ENCODE results near the gene HSPA12A.
A peak's percentile ranks its signal among the peaks of the same experiment; 100 is the strongest.

The HSPA12A gene

GRCh38 chr10:116699471-116700150 is 42.8 kb downstream of the HSPA12A start:
- H3K27ac ChIP-seq: no peak overlapping the region
- no peak overlapping the region for H3K4me3 ChIP-seq

- H3K4me3 ChIP-seq: no peak overlapping the region
- peak overlapping the region in 1 of 21 experiments; percentile 52 for H3K27ac ChIP-seq
Observed at GRCh38 chr10:116699049-116699448, 43.3 kb downstream of the HSPA12A start.

GRCh38 chr10:116698364-116698763 is 44.0 kb downstream of the HSPA12A start:
- H3K27ac ChIP-seq: peak overlapping the region in 1 of 21 experiments; percentile 52
- H3K4me3 ChIP-seq: no peak overlapping the region

GRCh38 chr10:116697816-116698215 is 44.5 kb downstream of the HSPA12A start:
- no peak overlapping the region for H3K4me3 ChIP-seq
- H3K27ac ChIP-seq: no peak overlapping the region

- Histone ChIP-seq H3K27ac (peak overlapping the region in 1 of 21 experiments; percentile 62), H3K4me3 (no peak overlapping the region)
Observed at GRCh38 chr10:116696919-116697318, 45.4 kb downstream of the HSPA12A start.

- Histone ChIP-seq H3K27ac (no peak overlapping the region), H3K4me3 (no peak overlapping the region)
Observed at GRCh38 chr10:116694927-116695268, 47.5 kb downstream of the HSPA12A start.

GRCh38 chr10:116694243-116694926 is 48.0 kb downstream of the HSPA12A start:
- no peak overlapping the region for H3K27ac ChIP-seq
- no peak overlapping the region for H3K4me3 ChIP-seq

- H3K4me3 ChIP-seq: no peak overlapping the region
- H3K27ac ChIP-seq: no peak overlapping the region
Observed at GRCh38 chr10:116692225-116692624, 50.1 kb downstream of the HSPA12A start.

- no peak overlapping the region for H3K4me3 ChIP-seq
- H3K27ac ChIP-seq: no peak overlapping the region
Observed at GRCh38 chr10:116691635-116692034, 50.7 kb downstream of the HSPA12A start.

GRCh38 chr10:116690356-116691322 is 51.7 kb downstream of the HSPA12A start:
- Histone ChIP-seq H3K4me3 (no peak overlapping the region), H3K27ac (no peak overlapping the region)

GRCh38 chr10:116689744-116690143 is 52.6 kb downstream of the HSPA12A start:
- H3K27ac ChIP-seq: no peak overlapping the region
- no peak overlapping the region for H3K4me3 ChIP-seq

- H3K4me3 ChIP-seq: no peak overlapping the region
- peak overlapping the region in 1 of 21 experiments; percentile 29 for H3K27ac ChIP-seq
Observed at GRCh38 chr10:116688741-116689495, 53.4 kb downstream of the HSPA12A start.

GRCh38 chr10:116688241-116688711 is 54.1 kb downstream of the HSPA12A start:
- H3K27ac ChIP-seq: peak overlapping the region in 1 of 21 experiments; percentile 29
- H3K4me3 ChIP-seq: no peak overlapping the region

GRCh38 chr10:116687633-116688032 is 54.7 kb downstream of the HSPA12A start:
- Histone ChIP-seq H3K4me3 (no peak overlapping the region), H3K27ac (no peak overlapping the region)

GRCh38 chr10:116686632-116687031 is 55.7 kb downstream of the HSPA12A start:
- Histone ChIP-seq H3K4me3 (no peak overlapping the region), H3K27ac (no peak overlapping the region)

GRCh38 chr10:116685807-116686206 is 56.6 kb downstream of the HSPA12A start:
- H3K4me3 ChIP-seq: no peak overlapping the region
- no peak overlapping the region for H3K27ac ChIP-seq

- Histone ChIP-seq H3K27ac (no peak overlapping the region), H3K4me3 (no peak overlapping the region)
Observed at GRCh38 chr10:116684781-116685180, 57.6 kb downstream of the HSPA12A start.

GRCh38 chr10:116683821-116684220 is 58.5 kb downstream of the HSPA12A start:
- H3K4me3 ChIP-seq: no peak overlapping the region

GRCh38 chr10:116683166-116683565 is 59.2 kb downstream of the HSPA12A start:
- Histone ChIP-seq H3K4me3 (no peak overlapping the region), H3K27ac (no peak overlapping the region)

More at GRCh38 chr10:116683821-116684220, 58.5 kb downstream of the HSPA12A start:
- no peak overlapping the region for H3K27ac ChIP-seq
